IPS-18a (cell line): ENCODE data around the gene HLF.

Experiments used
- H3K27ac ChIP-seq: one replicate; pipeline ENCODE4 v1.5.1; 2013; ENCODE audit warnings: low read length
- H3K27me3 ChIP-seq: one replicate; pipeline ENCODE4 v1.6.1; 2013; ENCODE audit warnings: mild to moderate bottlenecking, low read length; ENCODE audit not compliant: control insufficient read depth, insufficient read depth
- H3K36me3 ChIP-seq: one replicate; pipeline ENCODE4 v1.6.1; 2013; ENCODE audit warnings: low read depth, low read length; ENCODE audit not compliant: control insufficient read depth
- H3K4me1 ChIP-seq: one replicate; pipeline ENCODE4 v1.6.1; 2013; ENCODE audit warnings: low read depth, low read length; ENCODE audit not compliant: control insufficient read depth
- H3K4me3 ChIP-seq: one replicate; pipeline ENCODE4 v1.5.1; 2013; ENCODE audit warnings: low read length
- H3K9ac ChIP-seq: one replicate; pipeline ENCODE4 v1.6.1; 2013; ENCODE audit warnings: mild to moderate bottlenecking, low read length, moderate library complexity
- H3K9me3 ChIP-seq: one replicate; pipeline ENCODE4 v1.6.1; 2013; ENCODE audit warnings: low read depth, low read length; ENCODE audit not compliant: control insufficient read depth

HLF gene

DNA sequence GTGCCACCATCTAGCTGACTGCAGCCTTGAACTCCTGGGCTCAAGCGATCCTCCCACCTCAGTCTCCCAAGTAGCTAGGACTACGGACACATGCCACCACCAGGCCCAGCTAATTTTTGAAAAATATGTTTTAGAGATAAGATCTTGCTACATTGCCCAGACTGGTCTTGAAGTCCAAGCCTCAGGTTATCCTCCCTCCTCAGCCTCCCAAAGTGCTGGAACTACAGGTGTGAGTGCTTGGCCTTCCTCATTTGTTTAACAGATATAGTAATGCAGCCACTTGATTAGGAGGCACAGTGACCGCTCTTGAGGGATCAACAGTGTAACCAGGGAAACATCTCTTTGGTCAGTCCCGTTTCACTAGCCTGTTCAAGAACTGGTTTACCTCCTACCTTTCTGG is 35.1 kb downstream of the HLF start:
- Histone ChIP-seq H3K9ac (no peak overlapping the region), H3K4me1 (no peaks in the 10 kb centered on the region), H3K4me3 (no peak overlapping the region), H3K9me3 (no peaks in the 10 kb centered on the region), H3K36me3 (no peaks in the 10 kb centered on the region), H3K27me3 (no peaks in the 10 kb centered on the region), H3K27ac (no peak overlapping the region)

GRCh38 chr17:55300479-55301290 is 35.9 kb downstream of the HLF start:
- Histone ChIP-seq H3K4me1 (no peaks in the 10 kb centered on the region), H3K27ac (no peak overlapping the region), H3K27me3 (no peaks in the 10 kb centered on the region), H3K36me3 (no peaks in the 10 kb centered on the region), H3K4me3 (no peak overlapping the region), H3K9me3 (no peaks in the 10 kb centered on the region), H3K9ac (no peak overlapping the region)

GRCh38 chr17:55301521-55302406 is 37.0 kb downstream of the HLF start:
- H3K4me1 ChIP-seq = no peaks in the 10 kb centered on the region
- no peaks in the 10 kb centered on the region for H3K9me3 ChIP-seq
- H3K36me3 ChIP-seq = no peaks in the 10 kb centered on the region
- no peak overlapping the region for H3K9ac ChIP-seq
- no peaks in the 10 kb centered on the region for H3K27me3 ChIP-seq
- no peak overlapping the region for H3K4me3 ChIP-seq
- H3K27ac ChIP-seq = no peak overlapping the region

GRCh38 chr17:55302407-55302787 is 37.6 kb downstream of the HLF start:
- Histone ChIP-seq H3K9me3 (no peaks in the 10 kb centered on the region), H3K9ac (no peak overlapping the region), H3K27ac (no peak overlapping the region), H3K4me1 (no peaks in the 10 kb centered on the region), H3K27me3 (no peaks in the 10 kb centered on the region), H3K36me3 (no peaks in the 10 kb centered on the region), H3K4me3 (no peak overlapping the region)

GRCh38 chr17:55303008-55303493 is 38.3 kb downstream of the HLF start:
- H3K9ac ChIP-seq = no peak overlapping the region
- no peaks in the 10 kb centered on the region for H3K9me3 ChIP-seq
- no peak overlapping the region for H3K4me3 ChIP-seq
- no peaks in the 10 kb centered on the region for H3K36me3 ChIP-seq
- no peaks in the 10 kb centered on the region for H3K4me1 ChIP-seq
- no peak overlapping the region for H3K27ac ChIP-seq
- no peaks in the 10 kb centered on the region for H3K27me3 ChIP-seq

DNA sequence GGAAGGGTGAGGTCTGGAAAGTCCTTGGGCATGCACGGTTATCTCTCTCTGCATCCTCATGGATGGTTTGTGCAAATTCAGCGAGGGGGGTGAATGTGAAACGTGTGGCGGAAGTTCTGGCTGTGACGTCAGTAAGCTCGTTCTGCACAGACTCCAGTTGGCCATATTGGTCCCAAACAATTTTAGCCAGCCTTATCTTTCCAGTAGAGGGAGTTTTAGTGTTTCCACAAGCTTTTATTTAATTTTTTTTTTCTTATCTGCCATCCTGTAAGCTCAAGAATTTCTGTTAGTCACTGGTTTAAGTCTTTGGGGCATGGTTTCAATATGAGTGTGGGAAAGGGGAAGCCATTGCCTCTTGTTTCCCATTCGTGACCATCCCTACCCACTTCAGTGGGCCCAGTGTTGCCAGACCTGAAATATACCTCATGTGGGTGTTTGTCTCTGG is 39.0 kb downstream of the HLF start:
- no peak overlapping the region for H3K9ac ChIP-seq
- H3K27ac ChIP-seq = no peak overlapping the region
- no peaks in the 10 kb centered on the region for H3K36me3 ChIP-seq
- H3K4me1 ChIP-seq = no peaks in the 10 kb centered on the region
- no peak overlapping the region for H3K4me3 ChIP-seq
- no peaks in the 10 kb centered on the region for H3K27me3 ChIP-seq
- no peaks in the 10 kb centered on the region for H3K9me3 ChIP-seq

- H3K27me3 ChIP-seq = no peaks in the 10 kb centered on the region
- no peak overlapping the region for H3K4me3 ChIP-seq
- no peaks in the 10 kb centered on the region for H3K4me1 ChIP-seq
- no peak overlapping the region for H3K27ac ChIP-seq
- H3K9ac ChIP-seq = no peak overlapping the region
- H3K9me3 ChIP-seq = no peaks in the 10 kb centered on the region
- H3K36me3 ChIP-seq = no peaks in the 10 kb centered on the region
These were observed 39.6 kb downstream of the HLF start for GRCh38 chr17:55304171-55304859.

DNA sequence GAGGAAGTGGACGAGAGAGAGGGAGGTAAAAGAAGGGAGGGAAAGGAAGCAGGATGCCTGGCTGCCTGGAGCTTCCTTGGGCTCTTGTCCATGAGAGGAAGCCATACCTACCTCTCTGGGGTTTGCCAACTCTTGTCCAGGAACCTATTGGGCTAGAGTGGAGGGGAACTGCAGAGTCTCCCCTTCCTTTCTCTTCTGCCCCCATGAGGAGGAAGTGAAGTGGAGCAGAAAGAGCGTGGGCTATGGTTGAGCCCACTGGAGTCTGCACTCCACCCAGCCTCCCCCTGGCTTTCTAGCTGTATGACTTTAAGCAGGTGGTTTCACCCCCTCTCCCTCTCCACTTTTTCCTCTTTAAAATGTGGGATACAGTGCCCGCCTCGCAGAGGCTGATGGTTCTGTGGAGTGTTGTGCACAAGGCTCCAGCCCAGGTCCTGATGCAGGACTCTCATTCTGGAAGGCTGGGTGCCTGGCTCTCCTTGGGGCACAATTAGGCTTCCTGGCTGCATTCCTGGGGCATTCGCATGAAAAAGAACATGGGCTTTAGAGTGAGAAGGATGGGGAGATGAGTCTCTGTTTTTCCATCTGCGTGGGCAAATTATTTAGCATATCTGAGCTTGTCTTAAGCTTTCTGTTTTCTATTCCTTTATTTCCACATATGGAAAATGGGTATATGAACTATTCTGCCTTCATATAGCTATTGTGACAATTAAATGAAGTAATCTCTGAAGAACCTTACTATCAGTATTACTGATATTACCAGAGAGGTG is 40.7 kb downstream of the HLF start:
- H3K9ac ChIP-seq = no peak overlapping the region
- no peak overlapping the region for H3K27ac ChIP-seq
- no peaks in the 10 kb centered on the region for H3K4me1 ChIP-seq
- H3K4me3 ChIP-seq = no peak overlapping the region
- H3K36me3 ChIP-seq = no peaks in the 10 kb centered on the region
- H3K9me3 ChIP-seq = no peaks in the 10 kb centered on the region
- no peaks in the 10 kb centered on the region for H3K27me3 ChIP-seq

GRCh38 chr17:55307879-55308278 is 43.1 kb downstream of the HLF start:
- Histone ChIP-seq H3K27ac (no peak overlapping the region), H3K9me3 (no peaks in the 10 kb centered on the region), H3K27me3 (no peaks in the 10 kb centered on the region), H3K4me1 (no peaks in the 10 kb centered on the region), H3K36me3 (no peaks in the 10 kb centered on the region), H3K4me3 (no peak overlapping the region), H3K9ac (no peak overlapping the region)

DNA sequence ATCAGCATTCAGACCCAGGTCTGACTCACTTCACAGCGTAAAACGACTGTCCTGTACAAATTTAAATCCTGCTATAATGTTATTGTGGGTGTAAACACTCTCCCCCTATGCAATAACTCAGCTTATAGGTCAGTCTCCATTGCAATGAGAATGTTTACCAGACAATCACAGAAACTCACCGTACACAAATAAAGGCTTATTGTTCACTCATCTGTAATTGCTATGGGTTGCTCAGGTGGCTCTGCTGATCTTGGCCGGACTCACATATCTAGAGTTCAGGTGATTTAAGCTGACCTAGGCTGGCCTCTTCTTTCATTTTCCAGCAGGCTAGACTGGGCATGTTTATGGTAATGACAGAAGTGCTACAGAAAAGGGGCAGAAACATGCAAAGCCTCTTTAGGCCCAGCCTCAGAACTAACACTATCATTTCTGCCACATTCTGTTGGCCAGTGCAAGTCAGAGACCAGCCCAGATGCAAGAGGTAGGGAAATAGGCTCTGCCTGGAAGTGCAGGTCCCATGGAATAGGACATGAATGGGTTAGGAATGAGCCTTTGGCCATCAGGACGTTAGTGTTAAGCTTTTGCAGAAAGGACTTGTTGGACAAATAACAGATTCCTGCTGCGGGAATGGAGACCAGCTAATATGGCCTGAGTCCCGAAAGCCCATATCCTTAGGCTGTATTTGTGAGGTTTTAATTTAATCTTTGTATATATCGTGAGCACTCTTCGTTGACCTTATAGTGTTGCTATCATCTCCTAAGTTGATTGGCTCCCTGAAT is 44.0 kb downstream of the HLF start:
- Histone ChIP-seq H3K36me3 (no peaks in the 10 kb centered on the region), H3K9ac (no peak overlapping the region), H3K27ac (no peak overlapping the region), H3K4me1 (no peaks in the 10 kb centered on the region), H3K9me3 (no peaks in the 10 kb centered on the region), H3K4me3 (no peak overlapping the region), H3K27me3 (no peaks in the 10 kb centered on the region)
